Measurements from ENCODE around the gene ERP27. TPM values are rescaled to one million over a fixed set of nuclear protein-coding genes. Genes with fewer than 3 reads are reported as not detected.

The ERP27 gene
- polyA plus RNA-seq, 2 of the 4 experiments (the other 2 are of a cell fraction) = 0.09 to 0.28 TPM

- Histone ChIP-seq H3K27ac (no peak overlapping the region), H3K4me1 (peaks cover 5% of the 10 kb centered on the region; the same call in 1 of the 3 replicates), H3K9me3 (no peaks in the 10 kb centered on the region), H3K4me2 (no peak overlapping the region), H3K4me3 (no peak overlapping the region)
- no peak for DNase-seq (ENCODE audit: low read depth in 1 of 2, low spot score in 1 of 2)
- WGBS (ENCODE audit: missing lambda C conversion rate) = 32% methylated on average over 3 of the region's 3 CpGs
- ChIA-PET POLR2A (no interaction called here), CTCF (no interaction called here)
- FAIRE-seq = no peak
- no peak for ATAC-seq
- TF ChIP-seq TFCP2L1 (CRISPR knock-in tag; IDR thresholded peaks at IDR 0.05) (no peak), PHF8 (IDR thresholded peaks at IDR 0.05; ENCODE audit: borderline replicate concordance, low read depth) (no peak), FOSL2 (IDR thresholded peaks at IDR 0.05) (no peak), FOSL2 (CRISPR knock-in tag; IDR thresholded peaks at IDR 0.05) (no peak), CHD4 (IDR thresholded peaks at IDR 0.05; ENCODE audit: borderline replicate concordance) (no peak), FOXS1 (CRISPR knock-in tag; IDR thresholded peaks at IDR 0.05) (no peak), CTCF (IDR thresholded peaks at IDR 0.05) (no peak), HDAC2 (IDR thresholded peaks at IDR 0.05) (no peak), RNF2 (IDR thresholded peaks at IDR 0.05; ENCODE audit: borderline replicate concordance, low read depth) (no peak), HOXB13 (CRISPR knock-in tag; IDR thresholded peaks at IDR 0.05; ENCODE audit: low read depth) (no peak), PBX3 (IDR thresholded peaks at IDR 0.05) (no peak)
- TF ChIP-seq, protein P1, sequence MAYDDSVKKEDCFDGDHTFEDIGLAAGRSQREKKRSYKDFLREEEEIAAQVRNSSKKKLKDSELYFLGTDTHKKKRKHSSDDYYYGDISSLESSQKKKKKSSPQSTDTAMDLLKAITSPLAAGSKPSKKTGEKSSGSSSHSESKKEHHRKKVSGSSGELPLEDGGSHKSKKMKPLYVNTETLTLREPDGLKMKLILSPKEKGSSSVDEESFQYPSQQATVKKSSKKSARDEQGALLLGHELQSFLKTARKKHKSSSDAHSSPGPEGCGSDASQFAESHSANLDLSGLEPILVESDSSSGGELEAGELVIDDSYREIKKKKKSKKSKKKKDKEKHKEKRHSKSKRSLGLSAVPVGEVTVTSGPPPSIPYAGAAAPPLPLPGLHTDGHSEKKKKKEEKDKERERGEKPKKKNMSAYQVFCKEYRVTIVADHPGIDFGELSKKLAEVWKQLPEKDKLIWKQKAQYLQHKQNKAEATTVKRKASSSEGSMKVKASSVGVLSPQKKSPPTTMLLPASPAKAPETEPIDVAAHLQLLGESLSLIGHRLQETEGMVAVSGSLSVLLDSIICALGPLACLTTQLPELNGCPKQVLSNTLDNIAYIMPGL (CRISPR knock-in tag; IDR thresholded peaks at IDR 0.05; ENCODE audit: borderline replicate concordance) = no peak
These were observed 63.5 kb downstream of the ERP27 start for GRCh38 chr12:14874882-14875281.

GRCh38 chr12:14873440-14874185 lies 64.7 kb downstream of the ERP27 start:
- ChIA-PET POLR2A (interaction anchor here (0.7 kb wide), 1 partner anchor 48 kb away, joined by 3 read pairs; no protein-coding TSS in a partner anchor), CTCF (interaction anchor here (0.6 to 1.2 kb wide), 3 partner anchors 11 to 1493 kb away, joined by 3 read pairs; no protein-coding TSS in a partner anchor)
- H3K4me2 ChIP-seq = no peak overlapping the region
- peaks cover 5% of the 10 kb centered on the region; the same call in 1 of the 3 replicates for H3K4me1 ChIP-seq
- FAIRE-seq (no peak), ATAC-seq (no peak), DNase-seq (ENCODE audit: low read depth in 1 of 2, low spot score in 1 of 2) (no peak)
- 61% methylated on average over 1 of the region's 1 CpG for WGBS (ENCODE audit: missing lambda C conversion rate)
- H3K4me3 ChIP-seq = no peak overlapping the region
- H3K27ac ChIP-seq = no peak overlapping the region
- no peaks in the 10 kb centered on the region for H3K9me3 ChIP-seq
- TF ChIP-seq USF2 (IDR thresholded peaks at IDR 0.05) (no peak), E2F6 (IDR thresholded peaks at IDR 0.05; ENCODE audit: borderline replicate concordance, low read depth) (no peak), MAX (IDR thresholded peaks at IDR 0.05) (no peak), JUN (IDR thresholded peaks at IDR 0.05) (no peak), KDM1A (IDR thresholded peaks at IDR 0.05; ENCODE audit: low read depth) (no peak), POLR2AphosphoS2 (conservative IDR thresholded peaks at IDR 0.05; ENCODE audit: low read length) (no peak), MYC (IDR thresholded peaks at IDR 0.05; ENCODE audit: borderline replicate concordance, low read length) (no peak), RCOR1 (IDR thresholded peaks at IDR 0.05; ENCODE audit: low read depth, low read length) (no peak), RFX5 (IDR thresholded peaks at IDR 0.05) (no peak), NFE2L2 (conservative IDR thresholded peaks at IDR 0.05; ENCODE audit: low read length) (no peak), CHD2 (IDR thresholded peaks at IDR 0.05; ENCODE audit: low read length, partially characterized antibody) (no peak)
- TF ChIP-seq, protein P2, sequence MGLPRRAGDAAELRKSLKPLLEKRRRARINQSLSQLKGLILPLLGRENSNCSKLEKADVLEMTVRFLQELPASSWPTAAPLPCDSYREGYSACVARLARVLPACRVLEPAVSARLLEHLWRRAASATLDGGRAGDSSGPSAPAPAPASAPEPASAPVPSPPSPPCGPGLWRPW (IDR thresholded peaks at IDR 0.05) = no peak

Data from A549 (cell line).